A673 (cell line): ENCODE measurements around the gene TMCC1. TPM values are rescaled to one million over a fixed set of nuclear protein-coding genes. Genes with fewer than 3 reads are reported as not detected.

ENCODE experiments used
- BruUV-seq: library from RNA; stranded (reverse); fragments of 400-500 nt; replicated peaks from 2 replicates; lab custom pipeline; 2021; lab: Mats Ljungman, UMichigan
- CTCF ChIA-PET: fragments of 300-600 bp; sonication (Branson Sonifier 250); formaldehyde crosslinking; loops from one replicate; lab custom pipeline; 2022; ENCODE audit warnings: antibody characterized with exemption; lab: Charles Lee
- POLR2A ChIA-PET: fragments of 300-600 bp; sonication (Branson Sonifier 250); formaldehyde crosslinking; loops from one replicate; lab custom pipeline; 2022; ENCODE audit warnings: antibody characterized with exemption; ENCODE audit not compliant: low non-redundant PET; lab: Charles Lee
- DNase-seq: peaks from one replicate; pipeline ENCODE4 v3.0.0-alpha.2; 2015; ENCODE audit warnings: low spot score
- H3K27ac ChIP-seq: fragments of 200-600 bp; sonication (generic); 2 replicates; pipeline ENCODE4 v1.5.1; 2016; ENCODE audit warnings: mixed run types, low read depth, mild to moderate bottlenecking, mixed read lengths, antibody characterized with exemption, low read length; ENCODE audit not compliant: poor library complexity, severe bottlenecking
- H3K27me3 ChIP-seq: fragments of 200-600 bp; sonication (generic); replicated peaks from 2 replicates; pipeline ENCODE4 v1.6.1; 2017; ENCODE audit warnings: mixed run types, low read depth, mild to moderate bottlenecking, mixed read lengths, antibody characterized with exemption, low read length; ENCODE audit not compliant: insufficient read depth, poor library complexity
- H3K36me3 ChIP-seq: fragments of 200-600 bp; sonication (generic); 2 replicates; pipeline ENCODE4 v1.6.1; 2016; ENCODE audit warnings: mixed run types, mild to moderate bottlenecking, mixed read lengths, antibody characterized with exemption, low read length; ENCODE audit not compliant: insufficient read depth, poor library complexity, severe bottlenecking
- H3K4me1 ChIP-seq: fragments of 200-600 bp; sonication (generic); 2 replicates; pipeline ENCODE4 v1.6.1; 2017; ENCODE audit warnings: mixed run types, mild to moderate bottlenecking, mixed read lengths, antibody characterized with exemption, low read length; ENCODE audit not compliant: insufficient read depth, poor library complexity, severe bottlenecking
- H3K4me3 ChIP-seq: fragments of 200-600 bp; sonication (generic); 2 replicates; pipeline ENCODE4 v1.5.1; 2016; ENCODE audit warnings: low read depth, mixed run types, mild to moderate bottlenecking, mixed read lengths, low read length; ENCODE audit not compliant: poor library complexity, severe bottlenecking
- H3K9me3 ChIP-seq: fragments of 200-600 bp; sonication (generic); 2 replicates; pipeline ENCODE4 v1.6.1; 2016; ENCODE audit warnings: mixed run types, low read depth, mild to moderate bottlenecking, mixed read lengths, antibody characterized with exemption, low read length; ENCODE audit not compliant: poor library complexity, severe bottlenecking
- CTCF ChIP-seq: fragments of 300-800, 200-600 bp; sonication (generic); conservative IDR thresholded peaks from 2 replicates; pipeline ENCODE4 v1.5.1; 2017; ENCODE audit warnings: low read depth, mild to moderate bottlenecking, antibody characterized with exemption, low read length, moderate library complexity, mixed read lengths
- EZH2 ChIP-seq: fragments of 200-600 bp; sonication (generic); IDR thresholded peaks from 2 replicates; pipeline ENCODE4 v1.6.1; 2017; ENCODE audit warnings: borderline replicate concordance, low read depth, mild to moderate bottlenecking, mixed read lengths, antibody characterized with exemption, low read length; ENCODE audit not compliant: poor library complexity, severe bottlenecking
- intact Hi-C: fragments of 100-400 bp; cut with micrococcal nuclease; formaldehyde crosslinking; loops from one replicate; pipeline ENCODE4 v1.10.0; 2022; ENCODE audit not compliant: unreplicated experiment
- total RNA-seq: library from RNA; stranded (reverse); gene quantifications from 2 replicates; pipeline ENCODE4 v1.2.3, GENCODE V29; 2021

TMCC1 gene
- total RNA-seq, 1 experiment from 2014 or later: 29.4 TPM

- H3K27me3 ChIP-seq: no peaks in the 10 kb centered on the region
- no peak overlapping the region for H3K4me3 ChIP-seq
- H3K4me1 ChIP-seq: no peaks in the 10 kb centered on the region
- ChIA-PET CTCF (no interaction called here), POLR2A (no interaction called here)
- no peaks in the 10 kb centered on the region for H3K36me3 ChIP-seq
- TF ChIP-seq EZH2 (no peak), CTCF (no peak)
- no TSS peak for BruUV-seq
- DNase-seq: no peak
- no peaks in the 10 kb centered on the region for H3K9me3 ChIP-seq
- intact Hi-C loops: no loop called here
- H3K27ac ChIP-seq: no peak overlapping the region
These were observed 72.9 kb downstream of the TMCC1 start for GRCh38 chr3:129820587-129820986.

- H3K4me1 ChIP-seq: peaks cover 5% of the 10 kb centered on the region
- H3K36me3 ChIP-seq: no peaks in the 10 kb centered on the region
- no peaks in the 10 kb centered on the region for H3K9me3 ChIP-seq
- intact Hi-C loops: no loop called here
- no peaks in the 10 kb centered on the region for H3K27me3 ChIP-seq
- H3K27ac ChIP-seq: no peak overlapping the region
- ChIA-PET POLR2A (interaction anchor here (0.5 kb wide), 1 partner anchor 186 kb away, joined by 3 read pairs; no protein-coding TSS in a partner anchor), CTCF (interaction anchor here (0.6 kb wide), 1 partner anchor 108 kb away, joined by 7 read pairs; no protein-coding TSS in a partner anchor)
- no TSS peak for BruUV-seq
- no peak for DNase-seq
- TF ChIP-seq CTCF (no peak), EZH2 (no peak)
- H3K4me3 ChIP-seq: no peak overlapping the region
These were observed 80.9 kb downstream of the TMCC1 start for GRCh38 chr3:129812589-129812988.

- no TSS peak for BruUV-seq
- no peaks in the 10 kb centered on the region for H3K9me3 ChIP-seq
- no peak overlapping the region for H3K27ac ChIP-seq
- H3K36me3 ChIP-seq: no peaks in the 10 kb centered on the region
- ChIA-PET POLR2A (interaction anchor here (0.7 kb wide), 1 partner anchor 8 kb away, joined by 6 read pairs; no protein-coding TSS in a partner anchor), CTCF (interaction anchor here (0.6 kb wide), 1 partner anchor 123 kb away, joined by 4 read pairs; no protein-coding TSS in a partner anchor)
- TF ChIP-seq CTCF (no peak), EZH2 (no peak)
- no peak for DNase-seq
- intact Hi-C loops: no loop called here
- H3K4me1 ChIP-seq: peaks cover 5% of the 10 kb centered on the region
- H3K4me3 ChIP-seq: no peak overlapping the region
- no peaks in the 10 kb centered on the region for H3K27me3 ChIP-seq
These were observed 84.2 kb downstream of the TMCC1 start for GRCh38 chr3:129809297-129809696.
